Neutrophil (primary cell): ENCODE results near the gene SEL1L3.

Experiments used
- H3K27ac ChIP-seq: fragments of 200-600 bp; sonication (generic); 2 replicates; pipeline ENCODE4 v1.5.1; 2016; ENCODE audit warnings: mild to moderate bottlenecking, moderate library complexity
- H3K27me3 ChIP-seq: fragments of 200-600 bp; sonication (generic); 2 replicates; pipeline ENCODE4 v1.6.0; 2016; ENCODE audit warnings: mild to moderate bottlenecking
- H3K36me3 ChIP-seq: fragments of 200-600 bp; sonication (generic); 2 replicates; pipeline ENCODE4 v1.5.1; 2017
- H3K4me1 ChIP-seq, 2 experiments: fragments of 200-600 bp in 1 of 2; sonication (generic) in 1 of 2; 1 replicate in 1 of 2; 2 replicates in 1 of 2; pipeline versions ENCODE4 v1.5.1 to v1.6.1; 2013 to 2016; ENCODE audit warnings: low read depth in 1 of 2, low read length in 1 of 2, mild to moderate bottlenecking in 1 of 2, moderate library complexity in 1 of 2; ENCODE audit not compliant: control insufficient read depth in 1 of 2, insufficient read depth in 1 of 2
- H3K4me3 ChIP-seq, 2 experiments: fragments of 200-600 bp in 1 of 2; sonication (generic) in 1 of 2; 1 replicate in 1 of 2; 2 replicates in 1 of 2; pipeline ENCODE4 v1.5.1; 2013 to 2016; ENCODE audit warnings: low read depth in 1 of 2, low read length in 1 of 2, mild to moderate bottlenecking in 1 of 2, moderate library complexity in 1 of 2
- H3K9me3 ChIP-seq: fragments of 200-600 bp; sonication (generic); 2 replicates; pipeline ENCODE4 v1.5.1; 2016
- CTCF ChIP-seq: fragments of 200-600 bp; sonication (generic); IDR thresholded peaks from 2 replicates; pipeline ENCODE4 v1.5.1; 2016; ENCODE audit warnings: antibody characterized with exemption

Gene SEL1L3

GRCh38 chr4:25903900-25904747 is 41.3 kb upstream of the SEL1L3 start:
- Histone ChIP-seq H3K27me3 (peaks cover 12% of the 10 kb centered on the region), H3K36me3 (no peaks in the 10 kb centered on the region), H3K27ac (no peak overlapping the region), H3K4me3 (no peak overlapping the region), H3K4me1 (no peaks in the 10 kb centered on the region), H3K9me3 (no peaks in the 10 kb centered on the region)
- no peak for TF ChIP-seq CTCF

- no peak overlapping the region for H3K4me3 ChIP-seq
- TF ChIP-seq CTCF, result no peak
- no peaks in the 10 kb centered on the region for H3K27me3 ChIP-seq
- no peaks in the 10 kb centered on the region for H3K9me3 ChIP-seq
- H3K36me3 ChIP-seq, result no peaks in the 10 kb centered on the region
- no peaks in the 10 kb centered on the region for H3K4me1 ChIP-seq
- H3K27ac ChIP-seq, result no peak overlapping the region
Observed at GRCh38 chr4:25901030-25901430, 38.2 kb upstream of the SEL1L3 start.

GRCh38 chr4:25900310-25900709 is 37.5 kb upstream of the SEL1L3 start:
- no peaks in the 10 kb centered on the region for H3K27me3 ChIP-seq
- TF ChIP-seq CTCF, result no peak
- H3K4me3 ChIP-seq, result no peak overlapping the region
- H3K9me3 ChIP-seq, result no peaks in the 10 kb centered on the region
- no peaks in the 10 kb centered on the region for H3K4me1 ChIP-seq
- no peaks in the 10 kb centered on the region for H3K36me3 ChIP-seq
- no peak overlapping the region for H3K27ac ChIP-seq

GRCh38 chr4:25896776-25897539 is 34.2 kb upstream of the SEL1L3 start:
- Histone ChIP-seq H3K27ac (no peak overlapping the region), H3K9me3 (no peaks in the 10 kb centered on the region), H3K4me3 (no peak overlapping the region), H3K36me3 (no peaks in the 10 kb centered on the region), H3K27me3 (no peaks in the 10 kb centered on the region), H3K4me1 (no peaks in the 10 kb centered on the region)
- no peak for TF ChIP-seq CTCF

GRCh38 chr4:25892796-25893195 is 30.0 kb upstream of the SEL1L3 start:
- TF ChIP-seq CTCF, result no peak
- no peak overlapping the region for H3K4me3 ChIP-seq
- no peaks in the 10 kb centered on the region for H3K9me3 ChIP-seq
- no peaks in the 10 kb centered on the region for H3K4me1 ChIP-seq
- H3K27me3 ChIP-seq, result no peaks in the 10 kb centered on the region
- H3K27ac ChIP-seq, result no peak overlapping the region
- no peaks in the 10 kb centered on the region for H3K36me3 ChIP-seq
